Peyer's patch (tissue), 4 donors: ENCODE data around the gene GLRX3. TPM values are rescaled to one million over a fixed set of nuclear protein-coding genes. Genes with fewer than 3 reads are reported as not detected.
A peak's percentile ranks its signal among the peaks of the same experiment; 100 is the strongest.
"Not testable (repeated sequence)": the region's sequence is repeated elsewhere in the genome, so short reads cannot be mapped to it uniquely, and the experiment has no call there.

ENCODE experiments used
- DNase-seq, 3 donors: peaks; one replicate each; pipeline ENCODE4 v3.0.0-alpha.2; 2017 to 2019
- H3K27ac ChIP-seq, 4 donors: fragments of 200-600 bp; sonication (generic); one replicate each; pipeline ENCODE4 v1.5.1; 2016 to 2019
- H3K27me3 ChIP-seq, 2 donors: fragments of 200-600 bp; sonication (generic); one replicate each; pipeline ENCODE4 v1.5.1; 2019
- H3K36me3 ChIP-seq, 3 donors: fragments of 200-600 bp; sonication (generic); one replicate each; pipeline ENCODE4 v1.5.1; 2016 to 2019
- H3K4me1 ChIP-seq, 4 donors: fragments of 200-600 bp; sonication (generic); one replicate each; pipeline ENCODE4 v1.5.1; 2016 to 2019
- H3K4me3 ChIP-seq, 4 donors: fragments of 200-600 bp; sonication (generic); 1 replicate in 3 of 4; 2 replicates in 1 of 4; pipeline ENCODE4 v1.5.1; 2016 to 2019; ENCODE audit warnings: mild to moderate bottlenecking in 1 of 4
- H3K9me3 ChIP-seq, 4 donors: fragments of 200-600 bp; sonication (generic); one replicate each; pipeline ENCODE4 v1.5.1; 2016 to 2019; ENCODE audit warnings: mild to moderate bottlenecking in 1 of 4
- POLR2A ChIP-seq, 2 donors: fragments of 450-650 bp; IDR thresholded peaks; one replicate each; pipeline ENCODE4 v1.5.1; 2017; ENCODE audit warnings: antibody characterized with exemption in 2 of 2, mild to moderate bottlenecking in 2 of 2, moderate library complexity in 2 of 2
- total RNA-seq, 4 donors: library from RNA; depleted of rRNA; stranded (reverse); fragments of >200 nt; gene quantifications; one replicate each; pipeline ENCODE4 v1.1.0, GENCODE V29; 2016
- TF ChIP-seq, protein P1 (sequence below), 6 experiments: fragments of 450-650 bp in 4 of 6; fragments of 200-600 bp in 2 of 6; sonication (generic) in 1 of 6; IDR thresholded peaks; one replicate each; pipeline ENCODE4 v1.5.1; 2017 to 2019; ENCODE audit warnings: antibody characterized with exemption in 6 of 6, mild to moderate bottlenecking in 3 of 6, moderate library complexity in 1 of 6

Gene GLRX3
- total RNA-seq, 4 donors from 2014 or later, result 23.9 to 53.8 (median 30.6) TPM

DNA sequence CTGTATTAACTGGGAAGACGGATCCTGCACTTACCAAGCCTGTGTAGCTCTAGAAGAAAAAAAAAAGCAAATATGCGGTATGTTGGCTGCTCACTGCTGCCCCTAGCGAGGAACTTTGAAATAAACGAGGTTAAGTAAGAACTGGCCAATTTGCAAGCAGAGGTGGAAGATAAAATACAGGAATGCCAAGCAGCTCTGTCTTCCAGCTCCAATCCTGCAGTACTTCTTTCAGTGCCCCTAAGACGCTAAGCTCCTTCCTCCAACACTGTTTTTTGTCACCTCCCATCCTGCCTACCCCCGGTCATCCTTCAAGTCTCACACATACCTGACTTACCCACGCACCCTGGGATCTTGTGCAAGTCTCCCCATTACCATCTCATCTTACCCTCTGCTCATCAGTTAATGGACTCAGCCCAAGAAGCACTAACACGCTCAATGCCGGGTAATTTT, 26.4 kb upstream of the GLRX3 start:
- Histone ChIP-seq H3K36me3 (no peaks in the 10 kb centered on the region), H3K4me1 (peaks cover 0 to 16% (median 2%) of the 10 kb centered on the region in 4 donors), H3K27me3 (no peaks in the 10 kb centered on the region), H3K9me3 (no peaks in the 10 kb centered on the region), H3K27ac (peak overlapping the region; percentile 91 to 98 (median 94)), H3K4me3 (peak overlapping the region; percentile 64 to 82 (median 68))
- peak; percentile 58 to 90 (median 80) for DNase-seq
- no peak for TF ChIP-seq POLR2A (IDR thresholded peaks at IDR 0.05)
- TF ChIP-seq, protein P1, sequence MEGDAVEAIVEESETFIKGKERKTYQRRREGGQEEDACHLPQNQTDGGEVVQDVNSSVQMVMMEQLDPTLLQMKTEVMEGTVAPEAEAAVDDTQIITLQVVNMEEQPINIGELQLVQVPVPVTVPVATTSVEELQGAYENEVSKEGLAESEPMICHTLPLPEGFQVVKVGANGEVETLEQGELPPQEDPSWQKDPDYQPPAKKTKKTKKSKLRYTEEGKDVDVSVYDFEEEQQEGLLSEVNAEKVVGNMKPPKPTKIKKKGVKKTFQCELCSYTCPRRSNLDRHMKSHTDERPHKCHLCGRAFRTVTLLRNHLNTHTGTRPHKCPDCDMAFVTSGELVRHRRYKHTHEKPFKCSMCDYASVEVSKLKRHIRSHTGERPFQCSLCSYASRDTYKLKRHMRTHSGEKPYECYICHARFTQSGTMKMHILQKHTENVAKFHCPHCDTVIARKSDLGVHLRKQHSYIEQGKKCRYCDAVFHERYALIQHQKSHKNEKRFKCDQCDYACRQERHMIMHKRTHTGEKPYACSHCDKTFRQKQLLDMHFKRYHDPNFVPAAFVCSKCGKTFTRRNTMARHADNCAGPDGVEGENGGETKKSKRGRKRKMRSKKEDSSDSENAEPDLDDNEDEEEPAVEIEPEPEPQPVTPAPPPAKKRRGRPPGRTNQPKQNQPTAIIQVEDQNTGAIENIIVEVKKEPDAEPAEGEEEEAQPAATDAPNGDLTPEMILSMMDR (IDR thresholded peaks at IDR 0.05), result peak; percentile 73 to 90 (median 82)

DNA sequence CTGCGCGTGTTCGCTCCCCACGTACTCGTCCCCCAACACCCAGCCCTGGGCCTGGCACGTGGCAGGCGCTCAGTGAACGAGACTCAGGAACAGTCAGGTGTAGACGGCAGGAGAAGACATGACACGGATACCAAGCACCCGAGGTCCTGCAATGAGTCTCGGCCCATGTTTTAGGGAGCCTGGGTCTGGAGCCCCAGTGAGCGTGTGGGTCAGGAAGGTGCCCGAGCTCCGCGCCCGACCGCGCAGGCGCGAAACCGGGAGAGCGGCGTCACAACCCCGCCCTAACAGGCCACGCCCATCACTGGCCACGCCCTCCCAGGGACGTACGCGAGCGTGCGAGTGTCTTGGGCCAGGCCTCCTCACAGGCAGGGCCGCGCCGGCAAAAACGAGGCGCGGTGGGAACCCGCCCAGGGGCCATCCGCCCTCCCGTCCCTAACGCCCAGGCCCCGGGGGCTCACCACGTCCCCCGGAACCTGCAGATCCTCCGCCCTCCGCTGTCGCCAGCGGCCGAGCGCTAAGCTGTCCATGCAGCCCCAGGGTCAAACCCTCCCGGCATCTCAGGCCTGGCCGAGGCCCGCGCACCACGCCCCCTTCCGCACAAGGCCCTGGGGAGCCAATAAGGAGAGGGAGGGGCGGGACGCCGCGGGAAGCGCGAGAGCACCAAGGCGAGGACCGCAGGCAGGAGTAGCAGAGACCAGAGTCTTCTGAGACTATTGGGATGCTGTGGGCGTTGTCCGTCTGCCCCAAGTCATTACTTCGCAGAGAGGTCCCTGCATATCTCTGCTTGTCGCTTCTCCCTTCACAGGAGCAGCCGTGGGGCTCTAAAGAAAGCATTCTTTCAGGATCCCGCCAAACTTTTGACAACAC, 25.7 kb upstream of the GLRX3 start, which contains the start of gene C10orf143:
TSS of gene C10orf143 (minus strand) at position 585 of the 867 bp plus-strand sequence. CDS start at position 527, 58 bp downstream.
- peaks cover 0 to 16% (median 2%) of the 10 kb centered on the region in 4 donors for H3K4me1 ChIP-seq
- H3K4me3 ChIP-seq, result peak within 1 kb of the TSS; percentile 64 to 82 (median 68)
- H3K27me3 ChIP-seq, result no peaks in the 10 kb centered on the region
- DNase-seq, result peak; percentile 97 to 100 (median 99)
- peak; percentile 82 to 83 for TF ChIP-seq POLR2A (IDR thresholded peaks at IDR 0.05)
- TF ChIP-seq, protein P1 (IDR thresholded peaks at IDR 0.05), result no peak
- peak within 1 kb of the TSS; percentile 91 to 98 (median 94) for H3K27ac ChIP-seq
- no peaks in the 10 kb centered on the region for H3K36me3 ChIP-seq
- no peaks in the 10 kb centered on the region for H3K9me3 ChIP-seq

DNA sequence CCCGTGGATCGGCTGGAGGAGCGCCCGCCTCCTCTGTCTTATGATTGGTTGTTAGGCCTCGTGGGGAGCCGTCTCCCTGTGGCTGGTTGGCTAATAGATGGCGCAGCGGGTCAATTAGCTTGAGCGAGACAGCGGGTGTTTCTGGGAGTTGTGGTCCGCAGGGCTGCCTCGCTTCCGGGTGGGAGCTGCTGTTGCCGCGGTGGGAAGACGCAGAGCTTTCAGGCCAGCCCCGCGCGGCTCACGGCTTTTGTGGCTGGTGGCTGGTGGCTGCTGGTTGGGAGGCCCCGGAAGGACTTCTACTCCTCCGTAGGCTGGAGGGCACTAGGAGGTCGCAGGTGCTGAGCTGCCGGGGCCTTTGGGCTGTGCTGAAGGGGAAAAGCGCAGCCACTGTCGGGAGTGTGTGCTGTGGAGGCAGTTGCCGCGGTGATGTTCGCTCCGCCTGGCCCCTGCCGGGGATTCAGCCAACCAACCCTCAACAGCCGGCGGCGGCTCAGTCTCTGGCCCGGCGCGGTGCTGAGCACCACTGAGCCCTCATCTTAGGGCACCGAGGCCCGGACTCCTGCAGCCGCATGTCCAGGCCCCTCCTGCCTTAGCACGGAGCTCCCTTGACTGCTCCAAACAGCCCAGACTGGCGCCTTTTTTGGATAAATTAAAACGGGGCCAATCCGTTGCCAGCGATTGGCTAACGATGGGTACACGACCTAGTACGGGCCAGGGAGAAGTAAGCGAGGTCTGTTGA, 24.9 kb upstream of the GLRX3 start:
- TF ChIP-seq, protein P1 (IDR thresholded peaks at IDR 0.05), result no peak
- peak; percentile 48 to 60 for TF ChIP-seq POLR2A (IDR thresholded peaks at IDR 0.05)
- Histone ChIP-seq H3K4me1 (peaks cover 0 to 16% (median 2%) of the 10 kb centered on the region in 4 donors), H3K36me3 (no peaks in the 10 kb centered on the region), H3K9me3 (no peaks in the 10 kb centered on the region), H3K27ac (peak overlapping the region; percentile 91 to 98 (median 94)), H3K27me3 (no peaks in the 10 kb centered on the region), H3K4me3 (peak overlapping the region; percentile 64 to 82 (median 68))
- DNase-seq, result peak; percentile 95 to 99 (median 98)

DNA sequence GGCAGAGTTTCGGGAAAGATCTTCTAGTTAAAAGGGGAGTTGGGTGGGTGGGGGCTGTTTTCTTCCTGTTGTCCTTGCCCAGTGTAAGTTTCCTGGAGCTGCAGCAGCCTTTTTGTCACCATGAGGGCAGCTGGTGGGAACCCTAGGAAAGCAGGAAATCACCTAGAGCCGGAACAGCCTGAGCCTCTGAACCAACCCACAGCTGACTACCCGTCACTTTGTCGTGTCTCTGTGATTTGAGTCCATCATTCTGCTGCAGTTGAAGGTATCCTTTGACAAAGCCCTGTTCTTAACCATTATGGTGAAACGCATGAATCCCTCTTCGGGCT, 24.4 kb upstream of the GLRX3 start:
- H3K4me3 ChIP-seq, result peak overlapping the region; percentile 64 to 82 (median 68)

DNA sequence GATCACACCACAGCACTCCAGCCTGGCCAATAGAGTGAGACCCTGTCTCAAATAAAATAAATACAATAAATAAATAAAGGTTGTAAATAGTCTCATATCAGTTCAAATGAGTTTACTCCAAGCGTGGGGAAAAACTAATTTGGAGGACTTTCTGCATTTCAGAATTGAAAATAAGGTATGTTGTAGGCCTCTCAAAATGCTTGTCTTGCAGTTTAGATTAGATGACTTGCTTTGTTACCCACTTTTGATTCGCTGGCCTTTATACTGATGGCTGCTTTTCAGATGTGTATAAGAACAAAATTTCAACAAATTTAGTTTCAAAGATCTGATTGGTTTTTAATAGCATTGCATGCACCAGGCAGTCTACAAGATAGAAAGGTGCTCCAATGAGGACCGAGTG, 23.4 kb upstream of the GLRX3 start:
- H3K27me3 ChIP-seq, result no peaks in the 10 kb centered on the region
- no peaks in the 10 kb centered on the region for H3K36me3 ChIP-seq
- no peak overlapping the region for H3K27ac ChIP-seq
- no peak overlapping the region for H3K4me3 ChIP-seq
- TF ChIP-seq, protein P1 (IDR thresholded peaks at IDR 0.05), result no peak
- H3K9me3 ChIP-seq, result peaks cover 0 to 9% (median 0%) of the 10 kb centered on the region in 4 donors
- H3K4me1 ChIP-seq, result peaks cover 0 to 16% (median 2%) of the 10 kb centered on the region in 4 donors
- no peak for DNase-seq

More for the DNA sequence above, 24.4 kb upstream of the GLRX3 start:
- TF ChIP-seq, protein P1 (IDR thresholded peaks at IDR 0.05), result no peak
- no peak for TF ChIP-seq POLR2A (IDR thresholded peaks at IDR 0.05)
- Histone ChIP-seq H3K36me3 (no peaks in the 10 kb centered on the region), H3K9me3 (no peaks in the 10 kb centered on the region), H3K4me1 (peaks cover 0 to 16% (median 2%) of the 10 kb centered on the region in 4 donors), H3K27me3 (no peaks in the 10 kb centered on the region), H3K27ac (peak overlapping the region; percentile 91 to 98 (median 94))
- DNase-seq, result no peak

DNA sequence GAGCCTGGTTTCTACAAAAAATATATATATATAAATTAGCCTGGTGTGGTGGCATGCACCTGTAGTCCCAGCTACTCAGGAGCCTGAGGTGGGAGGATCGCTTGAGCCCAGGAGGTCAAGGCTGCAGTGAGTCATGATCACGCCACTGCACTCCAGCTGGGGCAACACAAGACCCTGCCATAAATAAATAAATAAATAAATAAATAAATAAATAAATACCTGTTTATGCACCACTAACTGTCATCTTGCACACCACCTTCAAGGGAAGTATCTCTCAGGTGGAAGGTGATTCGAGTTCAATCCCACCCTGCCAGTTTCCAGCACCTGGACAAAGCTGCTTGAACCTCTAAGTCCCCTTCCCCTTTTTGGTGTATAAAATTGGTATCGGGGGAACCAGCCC, 19.2 kb upstream of the GLRX3 start:
- H3K9me3 ChIP-seq, H3K27me3 ChIP-seq, H3K27ac ChIP-seq, DNase-seq, H3K4me3 ChIP-seq, H3K4me1 ChIP-seq, H3K36me3 ChIP-seq: not testable (repeated sequence)

DNA sequence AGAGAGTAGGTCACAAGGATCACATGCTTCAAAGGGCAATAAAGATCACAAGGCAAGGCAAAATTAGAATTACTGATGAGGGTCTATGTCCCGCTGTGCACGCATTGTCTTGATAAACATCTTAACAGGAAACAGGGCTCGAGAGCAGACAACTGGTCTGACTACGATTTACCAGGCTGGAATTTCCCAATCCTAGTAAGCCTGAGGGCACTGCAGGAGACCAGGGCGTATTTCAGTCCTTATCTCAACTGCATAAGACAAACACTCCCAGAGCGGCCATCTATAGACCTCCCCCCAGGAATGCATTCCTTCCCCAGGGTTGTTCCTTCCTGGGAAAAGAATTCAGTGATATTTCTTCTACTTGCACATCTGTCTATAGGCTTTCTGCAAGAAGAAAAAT, 18.7 kb upstream of the GLRX3 start:
- not testable (repeated sequence) for H3K36me3 ChIP-seq, H3K4me1 ChIP-seq, H3K27ac ChIP-seq, DNase-seq, H3K4me3 ChIP-seq, H3K9me3 ChIP-seq, H3K27me3 ChIP-seq
